Ovary (tissue), 9 donors: ENCODE data around the gene PRRT3. TPM values are rescaled to one million over a fixed set of nuclear protein-coding genes. Genes with fewer than 3 reads are reported as not detected.
"Not testable (repeated sequence)": the region's sequence is repeated elsewhere in the genome, so short reads cannot be mapped to it uniquely, and the experiment has no call there.

Source experiments
- DNase-seq, 5 donors: peaks; one replicate each; pipeline ENCODE4 v3.0.0-alpha.2; 2019 to 2020
- H3K27ac ChIP-seq, 2 donors: fragments of 200-600 bp; one replicate each; pipeline versions ENCODE4 v1.5.1 to v1.8.0; 2019 to 2022
- H3K27me3 ChIP-seq: fragments of 200-600 bp; one replicate; pipeline ENCODE4 v1.8.0; 2022
- H3K36me3 ChIP-seq: fragments of 200-600 bp; sonication (generic); one replicate; pipeline ENCODE4 v1.5.1; 2019
- H3K4me1 ChIP-seq: one replicate; pipeline ENCODE4 v1.8.1; 2013; ENCODE audit warnings: mild to moderate bottlenecking, moderate library complexity; ENCODE audit not compliant: insufficient read depth
- H3K4me3 ChIP-seq: fragments of 200-600 bp; sonication (generic); one replicate; pipeline ENCODE4 v1.5.1; 2017
- H3K9me3 ChIP-seq, 2 donors: fragments of 200-600 bp in 1 of 2; sonication (generic) in 1 of 2; one replicate each; pipeline versions ENCODE4 v1.5.1 to v1.8.1; 2013 to 2019; ENCODE audit warnings: mild to moderate bottlenecking in 1 of 2, moderate library complexity in 1 of 2
- EP300 ChIP-seq: sonication (generic); formaldehyde crosslinking; IDR thresholded peaks from one replicate; pipeline ENCODE4 v1.6.1; 2017; ENCODE audit warnings: antibody characterized with exemption
- POLR2A ChIP-seq: fragments of 450-650 bp; IDR thresholded peaks from one replicate; pipeline ENCODE4 v1.6.1; 2017; ENCODE audit warnings: antibody characterized with exemption, mild to moderate bottlenecking, moderate library complexity
- WGBS, 3 donors: extraction: QIAGEN DNeasy Blood & Tissue Kit in 1 of 3; methylation state at CpG; one replicate each; pipeline versions ENCODE4 v1.1.5 to v1.1.7; 2013 to 2017; 5-methylcytosine and 5-hydroxymethylcytosine counted together
- intact Hi-C, 4 donors: fragments of 100-400 bp; cut with DNase I; formaldehyde crosslinking; loops; one replicate each; pipeline versions ENCODE4 v1.11.0 to v1.15.1; 2022 to 2023
- polyA plus RNA-seq, 2 donors: library from polyadenylated mRNA; stranded (reverse); fragments of 200-250 nt in 1 of 2; fragments of 350-450 nt in 1 of 2; fragmentation: Illumina TruSeq in 1 of 2; extraction: RNeasy Lipid Tissue Mini Kit (QIAGEN cat#74804) in 1 of 2; gene quantifications; one replicate each; pipeline ENCODE4 v1.2.3, GENCODE V29; 2013 to 2014
- small RNA-seq: library from RNA; depleted of rRNA; stranded (forward); fragments of <200 nt; gene quantifications from one replicate; pipeline ENCODE3, GENCODE V24; 2016
- total RNA-seq, 7 donors: library from RNA; depleted of rRNA in 2 of 7; stranded (reverse); fragments of >200 nt in 2 of 7; fragmentation: NEBNext Ultra II Directional in 3 of 7; extraction: Animal tissue kit (Norgen Biotek cat#: 25700) in 3 of 7; gene quantifications; one replicate each; pipeline versions ENCODE4 v1.1.0 to v1.2.4, GENCODE V29; 2016 to 2023
- TF ChIP-seq, protein P1 (sequence below), 3 donors: fragments of 450-650 bp in 2 of 3; fragments of 200-600 bp in 1 of 3; IDR thresholded peaks; one replicate each; pipeline versions ENCODE4 v1.5.1 to v1.8.0; 2016 to 2022; ENCODE audit warnings: antibody characterized with exemption in 3 of 3, mild to moderate bottlenecking in 1 of 3
- donor health status: DM: no; HTN: no; CAD: no; lungs with moderate emphysema.
- donor health status: DM: no; HTN: no; CAD: no.
- donor health status: Bipolar disorder and iron deficiency.
- donor health status: DM: yes; HTN: yes; CAD: no.
- donor health status: DM: no; HTN: no; CAD: no.
- donor health status: DM: yes; HTN: yes; CAD: no.

The PRRT3 gene
- total and polyA plus RNA-seq, 9 donors = 1.0 to 6.0 (median 1.9) TPM

DNA sequence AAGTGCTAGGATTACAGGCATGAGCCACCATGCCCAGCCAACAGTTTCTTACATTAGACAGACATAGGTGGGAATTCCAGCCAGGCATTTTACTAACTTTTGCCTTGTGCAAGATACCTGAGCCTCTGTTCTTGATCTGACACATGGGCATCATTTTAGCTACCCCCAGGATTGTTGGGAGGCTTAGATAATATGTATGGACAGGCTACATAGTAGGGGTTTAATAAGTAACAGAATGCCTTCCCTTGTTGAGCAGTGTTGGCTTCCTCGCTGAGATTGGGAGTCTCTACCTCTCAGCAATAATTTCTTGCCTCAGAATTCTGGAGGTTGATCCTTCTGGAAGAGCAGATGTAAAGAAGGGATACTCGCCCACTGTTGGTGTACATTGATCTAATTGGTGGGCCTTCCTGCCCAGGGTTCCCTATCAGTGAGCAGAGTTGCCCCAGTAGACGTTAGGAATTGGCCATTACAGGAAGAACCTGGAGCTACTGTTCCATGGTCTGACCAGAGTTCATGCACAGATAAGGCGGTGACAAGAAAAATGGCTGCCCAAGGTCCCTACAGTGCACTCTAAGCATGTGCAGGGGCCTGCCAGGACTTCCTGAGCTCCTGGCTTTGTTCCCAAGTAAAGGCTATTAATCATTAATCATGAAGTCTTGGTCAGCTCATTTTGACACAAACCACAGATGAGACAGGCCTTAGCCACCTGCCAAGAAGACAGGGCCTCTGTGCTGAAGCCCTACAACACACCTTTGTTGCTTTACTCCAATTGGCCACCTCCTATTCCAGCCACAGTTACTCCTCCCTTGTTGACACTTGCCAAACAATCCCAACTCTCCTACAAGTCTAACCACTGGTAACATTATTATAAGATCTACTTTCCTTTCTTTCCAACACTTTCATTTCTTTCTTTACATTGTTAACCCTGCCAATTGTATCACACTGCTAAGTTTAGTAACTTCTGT is 54.5 kb downstream of the PRRT3 start:
- TF ChIP-seq, protein P1, sequence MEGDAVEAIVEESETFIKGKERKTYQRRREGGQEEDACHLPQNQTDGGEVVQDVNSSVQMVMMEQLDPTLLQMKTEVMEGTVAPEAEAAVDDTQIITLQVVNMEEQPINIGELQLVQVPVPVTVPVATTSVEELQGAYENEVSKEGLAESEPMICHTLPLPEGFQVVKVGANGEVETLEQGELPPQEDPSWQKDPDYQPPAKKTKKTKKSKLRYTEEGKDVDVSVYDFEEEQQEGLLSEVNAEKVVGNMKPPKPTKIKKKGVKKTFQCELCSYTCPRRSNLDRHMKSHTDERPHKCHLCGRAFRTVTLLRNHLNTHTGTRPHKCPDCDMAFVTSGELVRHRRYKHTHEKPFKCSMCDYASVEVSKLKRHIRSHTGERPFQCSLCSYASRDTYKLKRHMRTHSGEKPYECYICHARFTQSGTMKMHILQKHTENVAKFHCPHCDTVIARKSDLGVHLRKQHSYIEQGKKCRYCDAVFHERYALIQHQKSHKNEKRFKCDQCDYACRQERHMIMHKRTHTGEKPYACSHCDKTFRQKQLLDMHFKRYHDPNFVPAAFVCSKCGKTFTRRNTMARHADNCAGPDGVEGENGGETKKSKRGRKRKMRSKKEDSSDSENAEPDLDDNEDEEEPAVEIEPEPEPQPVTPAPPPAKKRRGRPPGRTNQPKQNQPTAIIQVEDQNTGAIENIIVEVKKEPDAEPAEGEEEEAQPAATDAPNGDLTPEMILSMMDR (IDR thresholded peaks at IDR 0.05) = no peak
- TF ChIP-seq EP300 (no peak), POLR2A (no peak)
- H3K27ac ChIP-seq = no peak overlapping the region
- H3K9me3 ChIP-seq = no peaks in the 10 kb centered on the region
- no peak overlapping the region for H3K4me3 ChIP-seq
- H3K4me1 ChIP-seq = peaks cover 1% of the 10 kb centered on the region
- intact Hi-C loops = no loop called here
- no peak for DNase-seq
- no peaks in the 10 kb centered on the region for H3K27me3 ChIP-seq
- 46 to 66% (median 55%) methylated on average over 4 of the region's 4 CpGs for WGBS, 3 donors
- H3K36me3 ChIP-seq = no peaks in the 10 kb centered on the region

DNA sequence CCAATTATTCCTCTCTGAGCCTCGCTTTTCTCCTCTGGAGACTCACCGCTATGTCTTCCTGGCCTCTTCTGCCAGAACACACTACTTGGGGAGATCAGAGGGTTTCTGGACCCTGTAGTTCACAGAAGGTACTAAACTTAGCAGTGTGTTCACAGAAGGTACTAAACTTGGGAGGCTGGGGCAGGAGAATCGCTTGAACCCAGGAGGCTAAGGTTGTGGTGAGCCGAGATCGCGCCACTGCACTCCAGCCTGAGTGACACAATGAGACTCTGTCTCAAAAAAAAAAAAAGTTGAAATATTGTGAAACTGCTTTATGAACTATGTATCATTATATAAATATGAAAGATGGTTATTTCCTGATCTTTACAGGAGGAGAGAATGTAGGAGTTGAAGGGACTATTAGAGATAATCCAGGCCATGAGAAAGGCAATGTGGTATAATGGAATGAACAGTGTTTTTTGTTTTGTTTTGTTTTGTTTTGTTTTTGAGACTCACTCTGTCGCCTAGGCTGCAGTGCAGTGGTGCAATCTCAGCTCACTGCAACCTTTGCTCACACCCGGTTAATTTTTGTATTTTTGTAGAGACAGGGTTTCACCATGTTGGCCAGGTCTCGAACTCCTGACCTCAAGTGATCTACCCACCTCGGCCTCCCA is 55.3 kb downstream of the PRRT3 start:
- H3K27me3 ChIP-seq, H3K27ac ChIP-seq, H3K36me3 ChIP-seq, H3K9me3 ChIP-seq, H3K4me3 ChIP-seq, DNase-seq, intact Hi-C loops, H3K4me1 ChIP-seq: not testable (repeated sequence)
- WGBS, 3 donors = 82 to 86% (median 85%) methylated on average over 10 of the region's 10 CpGs

DNA sequence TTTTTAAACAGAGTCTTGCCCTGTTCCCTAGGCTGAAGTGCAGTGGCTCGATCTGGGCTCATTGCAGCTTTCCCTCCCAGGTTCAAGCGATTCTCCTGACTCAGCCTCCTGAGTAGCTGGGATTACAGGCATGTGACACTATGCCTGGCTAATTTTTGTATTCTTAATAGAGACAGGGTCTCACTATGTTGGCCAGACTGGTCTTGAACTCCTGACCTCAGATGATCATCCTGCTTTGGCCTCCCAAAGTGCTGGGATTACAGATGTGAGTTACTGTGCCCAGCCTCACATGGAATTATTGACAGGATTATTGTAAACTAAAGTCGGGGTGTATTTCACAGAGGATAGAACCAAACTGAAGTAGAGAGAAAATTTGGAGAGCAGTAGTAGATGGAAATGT is 56.5 kb downstream of the PRRT3 start:
- DNase-seq, H3K27ac ChIP-seq, intact Hi-C loops, H3K27me3 ChIP-seq, H3K36me3 ChIP-seq, H3K9me3 ChIP-seq, H3K4me3 ChIP-seq, H3K4me1 ChIP-seq: not testable (repeated sequence)
- 95 to 98% (median 95%) methylated on average over 3 of the region's 3 CpGs for WGBS, 3 donors

Small RNA genes lying within 50 kb of the gene (small RNA-seq; reads per million reads assigned to genes)
- not detected for gene CYCSP10
- gene RNU6-882P = not detected

Other genes with a start within 250 kb of the PRRT3 start
- not detected for gene CPNE9, start 248.6 kb downstream of the PRRT3 start, total RNA-seq
- gene CPNE9, start 248.6 kb downstream of the PRRT3 start, polyA plus RNA-seq = under 1 TPM in 1 of 2 donors, not detected in 1; 0.07 TPM
- gene BRPF1, start 220.7 kb downstream of the PRRT3 start, total RNA-seq = 10 to 100 TPM; 11.7 to 26.4 (median 23.1) TPM
- gene BRPF1, start 220.7 kb downstream of the PRRT3 start, polyA plus RNA-seq = 10 to 100 TPM in 1 of 2 donors, 1 to 10 TPM in 1; 7.2 to 12.1 TPM
- gene OGG1, start 202.5 kb downstream of the PRRT3 start, total RNA-seq = 10 to 100 TPM; 16.8 to 54.3 (median 31.5) TPM
- gene OGG1, start 202.5 kb downstream of the PRRT3 start, polyA plus RNA-seq = 10 to 100 TPM; 28.1 to 28.9 TPM
- 10 to 100 TPM; 38.4 to 67.3 (median 48.4) TPM for gene CAMK1, start 182.5 kb downstream of the PRRT3 start, total RNA-seq
- gene CAMK1, start 182.5 kb downstream of the PRRT3 start, polyA plus RNA-seq = 10 to 100 TPM; 34.8 to 38.7 TPM
- gene TADA3, start 159.9 kb downstream of the PRRT3 start, total RNA-seq = 10 to 100 TPM; 49.4 to 77.9 (median 67.4) TPM
- gene TADA3, start 159.9 kb downstream of the PRRT3 start, polyA plus RNA-seq = 10 to 100 TPM; 45.5 to 49.5 TPM
- gene ARPC4, start 159.3 kb downstream of the PRRT3 start, total RNA-seq = 100 to 1,000 TPM in 3 of 7 donors, 10 to 100 TPM in 4; 58.3 to 123 (median 85.1) TPM
- 100 to 1,000 TPM in 1 of 2 donors, 10 to 100 TPM in 1; 75.2 to 189 TPM for gene ARPC4, start 159.3 kb downstream of the PRRT3 start, polyA plus RNA-seq
- 10 to 100 TPM; 53.4 to 94.4 (median 65.1) TPM for gene TTLL3, start 142.1 kb downstream of the PRRT3 start, total RNA-seq
- 10 to 100 TPM; 43.0 to 62.0 TPM for gene TTLL3, start 142.1 kb downstream of the PRRT3 start, polyA plus RNA-seq
- gene RPUSD3, start 108.4 kb downstream of the PRRT3 start, total RNA-seq = 10 to 100 TPM; 23.3 to 32.2 (median 26.9) TPM
- 10 to 100 TPM; 19.4 to 21.5 TPM for gene RPUSD3, start 108.4 kb downstream of the PRRT3 start, polyA plus RNA-seq
- 1 to 10 TPM in 2 of 7 donors, under 1 TPM in 1, not detected in 4; 0.23 to 3.0 (median 1.2) TPM for gene CIDEC, start 72.2 kb downstream of the PRRT3 start, total RNA-seq
- 1 to 10 TPM in 1 of 2 donors, not detected in 1; 1.4 TPM for gene CIDEC, start 72.2 kb downstream of the PRRT3 start, polyA plus RNA-seq
- 10 to 100 TPM; 25.7 to 39.9 (median 31.6) TPM for gene JAGN1, start 61.8 kb downstream of the PRRT3 start, total RNA-seq
- gene JAGN1, start 61.8 kb downstream of the PRRT3 start, polyA plus RNA-seq = 10 to 100 TPM; 36.2 to 54.0 TPM
- 1 to 10 TPM in 6 of 7 donors, under 1 TPM in 1; 0.48 to 3.6 (median 1.3) TPM for gene IL17RE, start 49.6 kb downstream of the PRRT3 start, total RNA-seq
- 1 to 10 TPM; 1.1 to 2.0 TPM for gene IL17RE, start 49.6 kb downstream of the PRRT3 start, polyA plus RNA-seq
- 10 to 100 TPM; 24.0 to 46.5 (median 37.4) TPM for gene IL17RC, start 35.3 kb downstream of the PRRT3 start, total RNA-seq
- gene IL17RC, start 35.3 kb downstream of the PRRT3 start, polyA plus RNA-seq = 10 to 100 TPM; 14.2 to 34.1 TPM
- gene CRELD1, start 18.6 kb downstream of the PRRT3 start, total RNA-seq = 10 to 100 TPM; 11.2 to 35.2 (median 29.0) TPM
- 10 to 100 TPM; 18.3 to 31.8 TPM for gene CRELD1, start 18.6 kb downstream of the PRRT3 start, polyA plus RNA-seq
- 10 to 100 TPM; 21.3 to 45.2 (median 28.4) TPM for gene EMC3, start 34.4 kb upstream of the PRRT3 start, total RNA-seq
- gene EMC3, start 34.4 kb upstream of the PRRT3 start, polyA plus RNA-seq = 100 to 1,000 TPM in 1 of 2 donors, 10 to 100 TPM in 1; 46.0 to 108 TPM
- gene FANCD2, start 74.0 kb upstream of the PRRT3 start, total RNA-seq = 1 to 10 TPM; 2.0 to 4.1 (median 3.4) TPM
- gene FANCD2, start 74.0 kb upstream of the PRRT3 start, polyA plus RNA-seq = 1 to 10 TPM; 2.4 to 4.3 TPM
- gene FANCD2OS, start 155.8 kb upstream of the PRRT3 start, total RNA-seq = not detected
- not detected for gene FANCD2OS, start 155.8 kb upstream of the PRRT3 start, polyA plus RNA-seq
- 100 to 1,000 TPM in 5 of 7 donors, 10 to 100 TPM in 2; 69.7 to 130 (median 123) TPM for gene BRK1, start 163.3 kb upstream of the PRRT3 start, total RNA-seq
- gene BRK1, start 163.3 kb upstream of the PRRT3 start, polyA plus RNA-seq = 100 to 1,000 TPM; 178 to 292 TPM
- gene VHL, start 189.4 kb upstream of the PRRT3 start, total RNA-seq = 10 to 100 TPM; 22.5 to 36.0 (median 32.9) TPM
- 10 to 100 TPM; 24.2 to 55.2 TPM for gene VHL, start 189.4 kb upstream of the PRRT3 start, polyA plus RNA-seq
- 1 to 10 TPM; 1.4 to 1.8 (median 1.5) TPM for gene IRAK2, start 212.5 kb upstream of the PRRT3 start, total RNA-seq
- gene IRAK2, start 212.5 kb upstream of the PRRT3 start, polyA plus RNA-seq = 1 to 10 TPM; 1.1 to 2.3 TPM